GDM1 (cell line): ENCODE results near the gene PNLDC1.
"Not testable (repeated sequence)": the region's sequence is repeated elsewhere in the genome, so short reads cannot be mapped to it uniquely, and the experiment has no call there.

Source experiments
- DNase-seq: peaks from one replicate; lab custom pipeline; 2025; lab: John Stamatoyannopoulos, UW

Gene PNLDC1

DNA sequence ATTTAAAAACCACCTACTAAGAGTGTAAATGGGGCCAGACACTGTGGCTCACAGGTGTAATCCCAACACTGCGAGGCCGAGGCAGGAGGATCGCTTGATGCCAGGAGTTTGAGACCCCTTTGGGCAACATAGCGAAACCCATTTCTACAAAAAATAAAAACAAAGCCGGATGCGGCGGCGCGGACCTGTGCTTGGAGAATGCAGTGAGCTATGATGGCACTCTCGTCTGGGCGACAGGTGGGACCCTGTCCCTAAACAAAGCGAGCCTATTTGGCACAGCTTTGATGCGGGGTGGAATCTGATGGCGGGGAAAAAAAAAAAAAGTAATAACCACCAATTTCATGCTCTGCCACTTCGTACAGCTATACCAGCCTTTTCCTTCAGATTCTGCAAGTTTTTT is 11.8 kb upstream of the PNLDC1 start:
- DNase-seq, result no peak

DNA sequence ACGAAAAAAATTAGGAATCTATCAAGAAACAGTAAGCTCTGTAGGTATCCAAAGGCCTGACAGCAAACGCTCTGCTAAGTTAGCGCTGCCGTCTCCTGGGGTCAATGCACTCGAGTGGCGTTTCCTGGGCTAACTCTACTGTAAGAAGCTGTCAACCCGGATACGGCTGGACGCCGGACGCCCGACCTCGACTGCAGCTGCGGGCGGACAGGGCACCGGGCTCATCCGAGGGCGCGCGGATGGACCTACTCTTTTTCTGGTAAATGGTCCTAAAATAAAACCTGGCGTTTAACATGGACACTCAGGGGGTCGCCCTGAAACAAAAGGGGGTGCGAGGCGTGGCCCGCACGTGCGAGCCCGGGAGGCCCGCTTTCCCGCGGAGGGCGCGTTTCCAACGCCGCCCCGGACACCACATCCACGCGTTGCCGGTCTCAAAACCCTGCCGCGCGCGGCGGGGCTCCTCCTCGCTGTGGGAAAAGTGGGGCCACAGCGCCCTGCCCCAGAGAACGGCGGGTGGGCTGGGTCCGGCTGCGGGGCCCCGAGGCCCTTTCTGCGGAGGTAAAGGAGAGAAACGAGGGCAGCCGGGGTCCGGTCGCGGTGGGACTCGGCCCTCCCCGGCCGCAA is 11.2 kb upstream of the PNLDC1 start:
- no peak for DNase-seq

- DNase-seq, result peak; percentile 98
These were observed 10.5 kb upstream of the PNLDC1 start, which contains the start of gene TCP1 for GRCh38 chr6:159789377-159790148. TSS of gene TCP1 (minus strand) at chr6:159789602. CDS start at chr6:159789468, 134 bp downstream.

DNA sequence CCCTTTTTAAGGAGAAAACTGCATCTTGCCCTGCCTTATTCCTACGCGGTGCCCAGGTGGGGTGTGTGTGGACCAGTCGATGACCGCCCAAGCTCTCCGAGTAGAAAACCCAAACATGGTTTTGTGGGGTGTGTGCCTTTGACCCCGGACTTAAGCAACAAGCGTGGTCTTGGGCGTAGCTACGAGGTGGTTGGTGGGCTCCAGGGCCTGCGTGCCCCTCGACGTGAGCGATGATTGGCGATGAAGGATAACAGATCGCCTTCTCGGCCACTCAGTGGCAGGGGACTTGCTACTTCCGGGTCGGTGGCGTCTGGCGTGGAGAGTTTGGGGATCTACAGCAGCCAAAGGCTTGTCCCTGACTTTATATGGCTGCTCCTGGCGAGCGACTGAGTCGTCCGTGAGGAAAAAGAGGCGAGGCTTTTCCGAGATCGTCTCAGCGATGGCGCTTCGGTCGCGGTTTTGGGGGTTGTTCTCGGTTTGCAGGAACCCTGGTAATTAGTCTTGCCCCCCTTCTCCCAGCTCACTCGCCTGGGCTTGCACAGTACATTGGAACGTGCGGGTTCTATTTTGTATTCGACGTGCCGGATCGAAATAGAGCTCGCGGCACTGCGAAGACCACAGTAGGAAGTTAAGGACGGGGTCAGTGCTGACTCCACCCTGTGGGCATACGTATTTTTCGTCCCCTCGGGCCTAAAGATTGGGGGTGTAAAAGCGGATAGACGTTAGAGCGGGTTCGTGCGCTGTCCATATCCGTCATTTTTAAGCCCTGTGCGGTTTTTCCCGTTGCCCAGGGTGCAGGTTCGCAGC is 9.7 kb upstream of the PNLDC1 start, which contains the start of gene MRPL18:
TSS of gene MRPL18 (plus strand) at position 319 of the 807 bp plus-strand sequence. CDS start at position 440, 121 bp downstream.
- DNase-seq, result peak; percentile 97

DNA sequence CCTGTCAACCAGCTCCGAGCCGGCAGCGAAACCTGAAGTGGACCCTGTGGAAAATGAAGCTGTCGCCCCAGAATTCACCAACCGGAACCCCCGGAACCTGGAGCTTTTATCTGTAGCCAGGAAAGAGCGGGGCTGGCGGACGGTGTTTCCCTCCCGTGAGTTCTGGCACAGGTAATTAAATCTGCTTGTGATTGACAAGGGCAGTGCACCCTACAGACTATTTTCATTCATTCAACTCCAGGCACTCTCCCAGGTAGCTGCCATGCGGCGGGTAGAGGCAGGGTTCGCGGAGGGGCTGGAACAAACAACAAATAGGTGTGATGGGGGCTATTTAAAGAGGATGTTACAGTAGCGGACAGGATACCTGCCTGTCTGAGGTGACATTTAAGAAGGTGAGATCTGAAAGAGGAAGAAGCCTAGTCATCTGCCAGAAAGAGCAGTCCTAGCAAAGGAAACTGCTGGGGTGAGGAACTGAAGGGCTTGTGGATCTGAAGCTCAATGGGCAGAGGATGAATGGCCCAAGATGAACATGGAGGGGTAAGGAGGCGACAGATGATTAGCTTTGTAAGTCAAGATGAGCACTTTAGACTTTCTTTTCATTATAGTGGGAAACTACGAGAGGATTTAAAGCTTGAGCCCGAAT is 9.0 kb upstream of the PNLDC1 start:
- DNase-seq, result no peak

- DNase-seq, result not testable (repeated sequence)
These were observed 5.1 kb upstream of the PNLDC1 start for GRCh38 chr6:159794976-159795375.

DNA sequence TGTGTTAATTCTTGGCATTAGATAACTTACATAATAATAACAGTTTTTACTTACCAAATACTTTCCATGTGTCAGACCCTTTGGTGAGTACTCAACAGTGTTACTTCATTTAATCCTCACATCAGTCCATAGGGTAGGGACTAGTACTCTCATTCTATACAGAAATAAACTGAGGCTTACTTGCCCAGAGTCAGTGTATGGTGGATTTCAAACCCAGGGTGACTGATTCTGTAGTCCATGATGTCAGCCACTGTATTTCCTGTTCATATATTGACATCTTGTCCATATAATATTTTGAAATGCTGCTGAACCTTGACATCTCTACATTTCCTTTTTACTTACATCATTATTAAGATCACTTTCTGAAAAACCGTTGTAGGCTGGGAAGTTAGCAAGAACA is 2.5 kb upstream of the PNLDC1 start:
- DNase-seq, result no peak

GRCh38 chr6:159801935-159802334 is 1.9 kb downstream of the PNLDC1 start:
- DNase-seq, result no peak

DNA sequence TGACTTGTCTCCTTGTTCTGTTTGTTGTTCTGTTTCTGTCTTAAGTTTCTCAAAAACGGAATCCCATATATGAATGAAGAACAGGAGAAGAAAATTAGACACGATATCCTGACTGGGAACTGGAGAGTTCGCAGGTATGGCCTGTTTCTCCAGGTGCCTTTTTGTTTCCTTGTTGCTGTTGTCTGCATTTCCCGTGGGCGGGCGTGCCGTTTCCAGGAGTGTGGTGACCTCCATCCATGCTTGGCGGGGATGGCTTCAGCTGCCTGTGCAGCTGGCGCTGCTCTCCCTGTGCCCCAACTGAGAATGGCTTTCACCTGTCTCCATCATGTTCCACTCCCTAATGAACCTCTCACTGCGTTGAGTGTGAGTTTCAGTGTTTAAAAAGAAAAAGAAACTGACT is 4.4 kb downstream of the PNLDC1 start:
- no peak for DNase-seq

DNA sequence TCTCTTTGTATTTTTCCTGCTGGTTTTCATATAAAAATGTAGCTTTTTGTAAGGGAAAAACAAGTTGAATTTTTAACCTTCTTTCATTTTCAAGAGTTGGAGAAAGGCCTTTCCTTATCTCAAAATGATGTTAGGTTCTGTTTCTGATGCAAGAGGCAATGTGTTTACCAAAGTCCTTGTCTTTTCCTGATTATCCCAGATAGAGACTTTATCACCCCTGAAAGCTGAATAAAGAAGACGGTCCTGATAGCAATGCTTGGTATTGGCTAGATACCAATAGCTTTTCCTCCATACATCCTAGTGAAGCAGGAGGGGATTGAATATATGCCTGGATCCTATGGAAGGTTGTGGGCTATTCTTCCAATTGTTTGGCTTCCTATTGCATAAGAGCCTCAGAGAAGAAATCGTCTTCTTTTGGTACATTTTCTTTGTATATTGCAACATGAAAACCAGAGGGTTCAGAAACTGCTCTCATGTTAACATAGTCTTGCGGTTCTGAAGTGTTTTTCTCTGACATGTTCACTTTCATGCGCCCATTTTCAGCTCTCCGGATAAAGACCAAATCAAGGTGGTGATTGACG is 5.5 kb downstream of the PNLDC1 start:
- DNase-seq, result no peak

DNA sequence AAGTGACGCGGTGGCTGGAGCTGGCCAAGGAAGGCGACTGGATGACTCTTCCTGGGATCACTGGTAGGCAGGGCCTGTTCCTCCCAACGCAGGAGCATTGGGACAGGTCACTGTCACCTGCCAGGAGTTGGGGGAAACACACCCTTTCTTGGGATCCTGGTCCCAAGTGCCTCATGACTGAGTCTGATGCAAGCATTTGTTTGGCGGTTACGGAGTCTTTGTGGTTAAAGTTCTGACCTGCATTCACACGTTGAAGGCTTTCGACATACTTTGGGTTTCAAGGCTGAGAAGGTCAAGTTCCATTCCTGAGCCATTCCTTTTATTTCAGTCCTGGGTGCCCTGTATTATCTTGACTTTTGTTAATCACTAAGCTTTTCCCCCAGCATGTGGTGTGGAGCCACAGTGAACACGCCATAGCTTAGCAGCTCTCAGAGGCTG is 6.0 kb downstream of the PNLDC1 start:
- DNase-seq, result no peak

DNA sequence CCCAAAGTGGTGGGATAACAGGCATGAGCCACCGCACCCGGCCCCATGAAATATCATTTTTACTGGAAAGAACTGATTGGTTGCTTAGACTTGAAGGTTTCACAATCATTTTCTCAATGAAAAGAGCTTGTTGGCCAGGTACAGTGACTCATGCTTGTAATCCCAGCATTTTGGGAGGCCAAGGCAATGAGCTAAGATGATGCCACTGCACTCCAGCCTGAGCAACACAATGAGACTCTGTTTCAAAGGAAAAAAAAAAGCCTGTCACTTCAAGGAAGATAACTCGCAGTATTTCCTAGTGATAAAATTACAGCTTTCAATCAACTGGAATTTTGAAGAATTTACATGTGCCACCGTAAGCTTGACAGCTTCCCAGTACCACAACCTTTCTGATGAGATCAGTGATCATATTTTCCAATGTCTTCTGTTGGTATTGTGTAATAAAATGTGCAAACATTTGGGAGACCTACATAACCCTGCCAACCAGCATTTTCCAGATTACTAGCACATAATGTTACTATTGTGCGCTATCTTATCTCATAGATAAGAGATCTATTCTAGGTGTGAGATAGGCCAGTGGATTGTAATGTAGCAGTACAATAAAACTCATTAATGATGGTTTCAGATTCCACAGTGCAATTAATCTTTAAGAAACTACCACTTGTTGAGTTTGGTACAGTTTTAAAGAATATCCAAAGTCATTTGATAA is 7.2 kb downstream of the PNLDC1 start:
- DNase-seq, result no peak

DNA sequence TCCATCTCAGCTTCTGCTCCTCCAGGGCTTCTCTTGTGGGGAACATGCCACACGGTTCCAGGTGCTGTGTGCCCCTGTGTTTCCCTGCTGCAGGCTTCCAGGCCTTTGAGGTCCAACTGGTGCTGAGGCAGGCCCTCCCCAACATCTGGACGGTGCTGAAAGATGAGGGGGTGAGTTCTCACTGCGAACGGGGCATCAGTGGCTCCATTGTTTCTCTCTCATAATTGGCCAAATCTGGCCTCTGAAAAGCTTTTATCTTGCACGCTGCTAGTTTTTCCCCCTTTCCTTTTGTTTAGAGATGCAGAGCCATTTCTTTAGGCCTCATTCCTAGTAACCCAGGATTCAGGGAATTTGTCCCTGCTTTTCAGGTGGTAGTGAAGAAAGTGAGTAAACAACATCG is 8.6 kb downstream of the PNLDC1 start:
- no peak for DNase-seq

GRCh38 chr6:159809149-159809548 is 9.1 kb downstream of the PNLDC1 start:
- DNase-seq, result no peak

DNA sequence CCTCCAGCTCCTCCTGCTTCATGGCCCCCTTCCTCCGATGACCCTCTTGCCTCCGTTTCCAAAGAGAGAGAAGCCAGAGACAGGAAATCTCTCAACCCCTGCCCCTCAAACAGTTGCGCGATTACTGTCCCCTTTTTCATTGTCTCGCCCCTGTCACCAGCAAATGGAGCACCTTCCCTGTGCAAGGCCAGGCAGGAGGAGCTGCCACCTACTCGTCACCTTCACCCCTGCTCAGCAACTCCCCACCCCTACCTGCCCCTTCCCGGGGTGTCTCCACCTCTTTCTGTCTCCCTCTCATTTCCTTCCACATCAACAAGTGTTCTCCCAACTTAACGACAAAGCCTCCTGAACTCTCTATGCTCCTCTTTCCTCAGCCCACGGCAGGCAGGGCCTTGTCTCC is 13.7 kb downstream of the PNLDC1 start:
- DNase-seq, result no peak

- DNase-seq, result no peak
These were observed 15.3 kb downstream of the PNLDC1 start for GRCh38 chr6:159815410-159815809.

- not testable (repeated sequence) for DNase-seq
These were observed 16.7 kb downstream of the PNLDC1 start for GRCh38 chr6:159816775-159817174.

DNA sequence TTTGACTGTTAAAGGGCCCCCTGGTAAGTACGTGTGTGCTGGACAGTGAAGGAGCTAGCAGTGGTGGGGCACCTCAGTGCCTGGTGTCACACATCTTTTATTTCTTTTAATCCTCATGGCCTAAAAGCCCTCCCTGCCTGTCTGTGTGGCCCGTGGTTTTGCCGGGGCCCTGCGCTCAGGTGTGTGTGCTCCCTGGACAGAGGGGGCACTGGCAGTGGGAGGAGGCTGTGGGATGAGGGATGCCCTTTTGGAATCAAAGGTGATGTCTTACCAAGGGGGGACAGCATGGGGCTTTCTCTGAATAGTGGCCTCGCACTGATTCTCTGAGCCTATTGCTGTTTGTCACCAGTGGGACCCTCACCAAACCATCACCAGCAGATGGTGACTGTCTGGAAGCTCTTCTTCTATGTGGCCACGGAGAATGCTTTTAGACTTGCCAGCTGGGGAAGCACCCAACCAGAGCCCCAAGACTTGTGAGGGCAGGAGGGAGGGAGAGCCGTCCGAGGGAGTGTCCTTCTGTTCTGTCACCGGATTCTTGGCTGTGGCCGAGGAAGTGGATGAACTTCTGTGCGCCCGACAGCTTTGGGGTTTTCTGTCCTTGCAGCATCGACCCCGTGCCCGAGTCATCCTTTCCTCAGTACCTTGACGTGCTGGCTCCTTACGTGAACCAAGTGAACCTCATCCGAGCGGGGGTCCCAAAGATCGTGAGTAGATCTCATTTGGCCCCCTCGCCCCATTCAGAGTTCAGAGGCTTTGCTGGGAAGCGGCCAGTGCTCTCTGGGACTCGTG is 18.1 kb downstream of the PNLDC1 start:
- DNase-seq, result no peak

GRCh38 chr6:159819098-159819497 is 19.0 kb downstream of the PNLDC1 start:
- DNase-seq, result no peak

- peak; percentile 95 for DNase-seq
These were observed 20.0 kb downstream of the PNLDC1 start for GRCh38 chr6:159819932-159820640.
